Choroid plexus epithelial cell (primary cell): ENCODE results near the gene OTULINL.

Experiments
- DNase-seq: peaks from one replicate; pipeline ENCODE4 v3.0.0-alpha.2; 2010; ENCODE audit warnings: low read depth
- H3K4me3 ChIP-seq: 2 replicates; pipeline ENCODE4 v1.5.1; 2011; ENCODE audit warnings: low read depth, mild to moderate bottlenecking, control low read depth, low read length, moderate library complexity
- TF ChIP-seq, protein P1 (sequence below): conservative IDR thresholded peaks from 2 replicates; pipeline ENCODE4 v1.5.1; 2011; ENCODE audit warnings: low read depth, mild to moderate bottlenecking, control low read depth, inconsistent platforms, low read length, moderate library complexity

Gene OTULINL

DNA sequence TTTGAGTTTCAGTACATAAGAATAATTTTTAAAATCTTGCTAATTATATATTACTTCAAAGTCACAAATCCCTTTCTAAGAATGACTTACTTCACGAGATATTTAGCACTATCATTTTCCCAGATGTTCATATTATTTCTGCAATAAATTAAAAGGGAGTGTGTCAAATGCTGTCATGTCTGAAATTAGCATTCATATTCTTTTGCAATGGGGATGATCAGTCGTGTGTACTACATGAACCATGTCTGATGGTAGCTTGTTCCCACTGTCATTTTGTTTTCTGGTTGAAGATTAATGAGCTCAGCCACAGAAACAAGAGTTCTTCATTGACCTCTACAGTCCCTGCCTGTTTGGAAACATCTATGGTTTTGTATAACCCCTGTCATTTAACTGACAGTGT, 30.1 kb downstream of the OTULINL start:
- TF ChIP-seq, protein P1, sequence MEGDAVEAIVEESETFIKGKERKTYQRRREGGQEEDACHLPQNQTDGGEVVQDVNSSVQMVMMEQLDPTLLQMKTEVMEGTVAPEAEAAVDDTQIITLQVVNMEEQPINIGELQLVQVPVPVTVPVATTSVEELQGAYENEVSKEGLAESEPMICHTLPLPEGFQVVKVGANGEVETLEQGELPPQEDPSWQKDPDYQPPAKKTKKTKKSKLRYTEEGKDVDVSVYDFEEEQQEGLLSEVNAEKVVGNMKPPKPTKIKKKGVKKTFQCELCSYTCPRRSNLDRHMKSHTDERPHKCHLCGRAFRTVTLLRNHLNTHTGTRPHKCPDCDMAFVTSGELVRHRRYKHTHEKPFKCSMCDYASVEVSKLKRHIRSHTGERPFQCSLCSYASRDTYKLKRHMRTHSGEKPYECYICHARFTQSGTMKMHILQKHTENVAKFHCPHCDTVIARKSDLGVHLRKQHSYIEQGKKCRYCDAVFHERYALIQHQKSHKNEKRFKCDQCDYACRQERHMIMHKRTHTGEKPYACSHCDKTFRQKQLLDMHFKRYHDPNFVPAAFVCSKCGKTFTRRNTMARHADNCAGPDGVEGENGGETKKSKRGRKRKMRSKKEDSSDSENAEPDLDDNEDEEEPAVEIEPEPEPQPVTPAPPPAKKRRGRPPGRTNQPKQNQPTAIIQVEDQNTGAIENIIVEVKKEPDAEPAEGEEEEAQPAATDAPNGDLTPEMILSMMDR: no peak
- H3K4me3 ChIP-seq: no peak overlapping the region
- DNase-seq: no peak

DNA sequence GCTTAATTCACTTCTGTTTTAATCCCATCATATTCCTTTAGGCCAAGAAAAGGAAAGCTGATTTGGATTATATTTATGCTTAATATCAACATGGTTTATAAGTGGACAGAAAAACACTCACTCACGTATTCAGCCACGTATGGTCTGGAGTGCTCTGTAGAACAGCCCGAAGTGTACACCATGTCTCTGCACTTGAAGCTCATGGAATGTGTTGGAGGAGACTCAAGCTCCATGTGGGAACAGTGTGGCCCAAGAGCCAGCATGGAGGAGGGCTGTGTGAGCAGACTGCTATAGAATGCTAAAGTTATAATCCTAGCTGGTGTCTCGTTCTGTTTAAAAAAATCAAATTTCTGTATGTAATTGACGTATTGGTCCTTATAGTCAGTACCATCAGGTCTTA, 32.9 kb downstream of the OTULINL start:
- no peak overlapping the region for H3K4me3 ChIP-seq
- no peak for DNase-seq
- TF ChIP-seq, protein P1: no peak

DNA sequence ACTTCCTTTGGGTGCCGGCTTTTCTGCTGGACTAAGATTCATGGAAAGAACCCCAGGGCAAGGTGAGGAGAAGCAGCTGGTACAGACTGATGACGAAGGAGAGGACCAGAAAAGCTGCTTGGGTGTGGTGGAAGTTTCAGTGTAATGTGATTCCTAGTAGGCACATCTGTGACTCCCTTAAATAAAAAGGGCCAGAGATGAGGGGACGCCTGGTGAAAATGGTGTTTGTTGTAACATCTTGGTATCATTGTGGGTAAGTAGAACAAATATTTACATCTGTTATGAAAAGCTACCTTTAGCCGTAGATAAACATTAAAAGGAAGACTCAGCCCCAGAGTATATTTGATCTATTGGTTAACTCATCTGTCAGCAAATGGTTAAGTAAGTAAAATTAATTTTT, 33.8 kb downstream of the OTULINL start:
- no peak overlapping the region for H3K4me3 ChIP-seq
- TF ChIP-seq, protein P1: no peak
- no peak for DNase-seq

DNA sequence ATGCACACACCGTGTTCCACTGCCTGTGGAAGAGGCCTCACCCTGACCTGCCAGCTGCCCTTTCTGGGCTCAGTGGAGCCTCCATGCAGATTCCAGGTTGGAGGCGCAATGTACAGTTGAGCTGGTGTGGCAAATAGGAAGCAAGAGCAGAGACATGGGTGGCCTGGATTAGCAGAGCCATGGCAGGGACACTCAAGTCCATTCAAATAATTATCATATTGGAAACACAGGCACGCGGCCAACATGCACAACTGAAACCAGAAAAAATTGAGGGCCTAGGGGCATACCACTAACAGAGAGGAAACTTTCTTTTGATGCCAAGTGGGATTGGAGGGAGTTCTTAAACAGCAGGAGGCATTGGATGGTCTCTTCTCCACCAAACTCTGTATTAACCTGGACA, 35.8 kb downstream of the OTULINL start:
- H3K4me3 ChIP-seq: no peak overlapping the region
- TF ChIP-seq, protein P1: no peak
- DNase-seq: no peak

DNA sequence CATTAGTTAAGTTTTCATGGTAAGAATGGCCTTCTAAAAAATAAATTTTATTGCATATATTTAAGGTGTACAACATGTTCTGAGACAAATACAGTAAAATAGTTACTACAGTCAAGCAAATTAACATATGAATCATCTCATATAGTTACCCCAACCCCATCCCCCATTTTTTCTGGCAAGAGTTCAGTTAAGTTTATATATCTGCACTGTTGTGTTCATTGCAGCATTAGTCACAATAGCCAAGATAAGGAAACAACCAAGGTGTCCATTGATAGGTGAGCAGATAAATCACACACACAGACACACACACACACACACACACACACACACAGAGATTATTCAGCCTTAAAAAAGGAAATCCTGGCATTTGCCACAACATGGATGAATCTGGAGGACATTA, 45.7 kb downstream of the OTULINL start:
- TF ChIP-seq, protein P1: no peak
- DNase-seq: no peak

DNA sequence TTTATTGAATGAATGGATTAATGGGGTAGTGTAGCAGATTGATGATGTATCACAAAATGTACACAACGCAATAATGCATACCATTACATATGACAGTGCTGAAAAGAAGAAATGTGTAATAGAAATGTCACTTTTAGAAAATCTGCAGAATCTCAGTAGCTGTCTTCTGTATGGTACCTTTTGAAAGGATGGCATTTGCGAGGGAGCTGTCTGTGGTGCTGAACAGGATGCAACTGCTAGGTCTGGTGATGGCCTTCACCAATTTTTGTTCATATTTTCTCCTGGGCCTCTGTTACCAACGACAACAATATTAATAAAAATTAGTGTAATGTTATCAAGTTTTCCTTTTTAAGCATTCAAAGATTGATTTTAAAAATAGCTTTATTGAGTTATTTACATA, 46.8 kb downstream of the OTULINL start:
- peak; percentile 76 for DNase-seq
- TF ChIP-seq, protein P1: no peak

More for the DNA sequence above, 45.7 kb downstream of the OTULINL start:
- no peak overlapping the region for H3K4me3 ChIP-seq

DNA sequence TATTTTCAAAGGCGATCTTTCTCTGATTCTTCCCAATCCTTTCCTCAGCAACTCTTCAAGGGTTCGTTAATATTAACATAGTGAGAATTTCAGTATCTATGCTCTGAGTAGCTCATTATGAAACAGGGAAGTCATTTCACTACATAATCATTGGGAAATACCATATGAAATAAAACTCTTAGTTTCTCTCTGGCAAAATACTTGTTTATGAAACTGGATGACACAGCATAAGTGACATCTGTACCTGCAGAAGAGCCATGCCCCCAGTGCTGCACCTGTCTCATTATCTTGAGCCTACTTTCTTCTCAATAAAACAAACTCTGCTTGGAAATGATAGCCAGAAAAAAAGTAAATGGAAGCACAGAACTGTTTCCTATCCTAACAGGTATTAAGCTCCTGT, 49.1 kb downstream of the OTULINL start:
- TF ChIP-seq, protein P1: no peak
- no peak overlapping the region for H3K4me3 ChIP-seq
- DNase-seq: no peak

More for the DNA sequence above, 46.8 kb downstream of the OTULINL start:
- no peak overlapping the region for H3K4me3 ChIP-seq
